Amniotic stem cell (primary cell): ENCODE measurements around the gene ZNF337.
"Not testable (repeated sequence)": the region's sequence is repeated elsewhere in the genome, so short reads cannot be mapped to it uniquely, and the experiment has no call there.

ENCODE experiments used
- DNase-seq: peaks from one replicate; lab custom pipeline; 2025; lab: John Stamatoyannopoulos, UW

ZNF337 gene

DNA sequence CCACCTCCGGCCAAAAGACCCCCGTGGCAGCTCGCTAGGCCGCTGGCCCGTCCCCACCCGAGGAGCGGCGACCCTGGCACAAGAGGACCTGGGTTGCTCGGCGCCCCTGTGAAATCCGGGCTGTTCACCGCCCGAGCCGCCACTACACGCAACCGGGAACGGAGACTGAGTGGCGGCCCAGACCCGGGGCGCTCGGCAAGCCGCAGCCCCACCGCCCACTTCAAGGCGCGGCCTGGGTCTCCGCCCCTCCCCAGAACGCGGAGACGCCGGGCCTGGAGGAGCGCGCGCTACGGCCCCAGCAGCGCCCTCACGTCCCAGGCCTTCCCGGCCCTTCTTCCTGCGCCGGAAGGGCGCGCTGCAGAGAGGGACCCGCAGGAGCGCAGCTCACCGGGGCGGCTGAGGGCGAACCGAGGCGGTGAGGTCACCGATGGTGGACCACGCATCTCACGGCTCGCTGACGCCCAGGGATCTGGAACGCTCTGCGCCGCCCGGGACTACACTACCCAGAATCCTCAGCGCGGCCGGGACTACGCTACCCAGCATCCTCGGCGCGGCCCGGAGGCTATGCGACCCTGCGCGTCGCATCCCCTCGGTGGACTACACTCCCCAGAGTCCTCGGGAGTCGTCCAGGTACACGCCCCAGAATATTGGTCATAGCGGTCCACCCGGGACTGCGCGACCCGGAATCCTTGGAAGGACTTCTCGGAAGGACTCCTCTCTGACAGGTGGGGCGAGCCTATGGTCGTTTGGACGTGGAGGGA is at the start of gene ZNF337:
Gene ZNF337 (minus strand): TSS at position 483 of the 761 bp plus-strand sequence. CDS start 10,436 bp downstream, outside the sequence.
- DNase-seq: peak; percentile 87

DNA sequence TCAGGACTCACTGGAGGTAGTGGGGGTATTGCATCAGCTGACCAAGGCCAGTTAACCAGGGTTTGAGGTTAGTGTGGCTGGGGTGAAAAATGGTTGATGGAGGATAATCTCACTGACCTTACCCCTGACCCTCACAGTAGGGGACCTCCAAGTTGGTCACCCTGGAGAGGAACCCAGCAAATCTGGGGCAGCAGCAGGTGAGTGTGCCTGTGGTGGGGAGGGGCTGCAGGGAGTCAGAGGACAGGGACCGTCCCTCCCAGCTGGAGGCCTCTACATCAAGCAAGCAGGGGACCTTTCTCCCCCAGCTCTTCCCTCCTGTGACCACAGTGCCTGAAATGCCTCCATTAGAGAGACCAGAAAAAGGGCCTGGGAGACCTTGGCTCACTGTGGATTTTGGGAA is 49.1 kb upstream of the ZNF337 start:
- DNase-seq: no peak

DNA sequence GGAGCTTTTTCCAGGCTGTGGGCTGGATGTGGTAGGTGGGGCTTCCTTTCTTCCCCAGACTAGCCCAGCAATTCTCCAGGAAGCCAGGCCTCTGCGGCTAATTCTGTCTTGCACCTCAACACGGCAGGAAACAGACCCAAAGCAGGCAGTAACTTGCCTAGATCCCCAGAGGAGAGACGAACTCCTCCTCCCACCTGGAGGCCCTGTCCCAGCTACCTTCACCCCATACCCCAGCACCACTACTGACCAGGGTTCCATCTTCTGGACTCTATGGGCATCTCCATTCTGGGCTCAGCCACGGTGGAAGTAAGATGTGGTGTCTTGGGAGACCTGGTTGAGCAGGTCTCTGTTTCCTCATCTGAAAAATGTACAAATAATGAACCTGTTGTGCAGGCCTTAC is 48.4 kb upstream of the ZNF337 start:
- no peak for DNase-seq

DNA sequence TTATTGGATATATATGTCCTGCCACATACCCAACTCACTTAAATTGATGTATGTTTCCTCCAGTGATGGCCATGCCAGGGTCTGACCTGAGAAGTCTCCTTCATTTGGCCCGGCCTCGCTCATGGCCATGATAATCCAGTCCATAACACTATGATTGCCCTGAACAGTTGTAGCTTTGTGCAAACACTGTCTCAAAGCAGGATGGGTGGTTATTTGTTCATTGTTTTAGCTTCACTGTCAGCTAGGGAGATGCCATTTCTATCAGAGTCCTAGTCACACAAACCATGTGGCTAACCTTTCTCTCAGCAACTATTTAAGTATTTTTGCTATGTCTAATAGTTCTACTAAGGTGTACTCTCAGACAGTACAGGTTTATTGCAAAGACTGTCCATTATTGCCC is 47.6 kb upstream of the ZNF337 start:
- DNase-seq: no peak

DNA sequence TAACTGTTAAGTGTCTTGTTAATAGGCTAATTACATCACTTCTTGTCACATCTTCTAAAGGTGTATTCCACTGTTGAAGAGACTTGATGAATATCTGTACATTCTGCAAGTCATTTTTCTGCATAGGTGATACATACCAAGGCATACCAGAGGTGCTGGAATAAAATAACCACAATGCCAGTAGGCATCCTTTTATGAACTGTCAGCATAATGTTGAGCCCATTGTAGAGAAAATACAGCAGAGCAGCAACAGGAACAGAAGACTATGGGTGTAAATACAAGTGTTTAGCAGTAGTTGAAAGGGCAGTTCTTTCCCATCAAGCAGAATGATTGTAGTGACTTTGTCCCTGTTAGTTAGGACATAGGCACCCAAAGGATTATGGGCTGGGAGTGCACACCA is 44.4 kb upstream of the ZNF337 start:
- no peak for DNase-seq

DNA sequence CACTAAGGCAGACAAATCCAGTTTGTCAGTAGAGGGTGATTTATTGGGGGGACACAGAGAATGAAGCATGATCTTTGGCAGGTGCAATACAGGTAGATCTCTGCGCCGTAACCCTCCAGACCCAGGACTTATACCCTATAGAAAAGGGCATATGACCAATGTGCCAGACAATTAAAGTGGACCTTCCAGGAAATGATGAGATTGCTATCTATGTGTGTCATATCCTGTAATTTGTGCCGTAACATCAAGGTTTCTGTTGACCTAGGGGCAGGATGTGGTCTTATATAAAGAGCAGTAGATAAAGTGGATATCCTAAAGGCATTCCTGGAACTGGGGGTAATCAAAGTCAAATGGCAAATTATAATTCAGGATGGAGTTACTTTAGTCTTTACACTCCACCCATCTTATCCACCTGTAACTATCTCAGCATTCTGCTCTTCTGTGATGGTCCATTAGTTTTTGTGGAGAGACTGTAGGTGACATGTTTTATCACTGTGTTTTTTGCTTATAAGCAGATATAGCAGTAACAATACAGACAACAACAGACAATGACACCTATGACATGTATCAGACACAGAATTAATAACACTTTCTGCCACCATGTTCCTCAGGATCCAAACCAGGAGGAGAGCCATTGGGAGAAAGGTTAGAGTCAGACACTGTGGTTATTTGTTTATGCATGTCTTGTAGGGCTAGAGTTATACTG is 43.1 kb upstream of the ZNF337 start:
- no peak for DNase-seq

DNA sequence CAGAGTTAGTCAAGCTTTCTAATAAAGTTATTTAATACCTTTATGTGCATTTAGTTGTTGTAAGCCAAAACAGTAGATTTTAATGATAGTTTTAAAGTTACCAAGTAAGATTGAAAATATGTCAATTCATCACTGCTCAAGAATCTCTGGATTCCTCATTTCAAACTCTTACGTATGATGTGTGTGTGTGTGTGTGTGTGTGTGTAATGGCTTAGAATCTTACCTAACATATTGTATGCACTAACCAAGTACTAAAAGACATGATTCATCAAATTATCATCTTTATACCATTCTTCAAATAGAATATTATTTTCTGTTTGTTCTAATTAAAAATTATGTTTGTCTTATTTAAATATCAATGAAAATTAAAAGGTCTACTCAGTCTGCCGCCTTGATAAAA is 41.5 kb upstream of the ZNF337 start:
- DNase-seq: no peak

DNA sequence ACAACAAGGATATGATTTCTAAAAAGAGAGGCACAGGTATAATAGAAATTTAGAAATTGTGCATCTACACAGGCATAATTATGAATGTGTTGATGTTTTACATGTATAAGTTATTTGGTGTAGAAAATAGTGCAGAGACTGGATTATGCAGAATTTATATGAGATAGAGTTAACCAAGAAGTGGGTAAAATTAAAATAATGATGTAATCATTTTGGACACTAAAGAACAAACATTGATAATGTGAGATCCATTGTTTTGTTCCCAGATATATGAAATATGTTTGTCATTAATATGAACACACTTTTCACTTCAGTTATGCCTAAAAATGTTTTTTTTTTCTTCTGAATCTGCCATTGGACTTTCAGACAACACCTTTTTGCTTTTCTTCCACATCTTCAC is 37.2 kb upstream of the ZNF337 start:
- no peak for DNase-seq

DNA sequence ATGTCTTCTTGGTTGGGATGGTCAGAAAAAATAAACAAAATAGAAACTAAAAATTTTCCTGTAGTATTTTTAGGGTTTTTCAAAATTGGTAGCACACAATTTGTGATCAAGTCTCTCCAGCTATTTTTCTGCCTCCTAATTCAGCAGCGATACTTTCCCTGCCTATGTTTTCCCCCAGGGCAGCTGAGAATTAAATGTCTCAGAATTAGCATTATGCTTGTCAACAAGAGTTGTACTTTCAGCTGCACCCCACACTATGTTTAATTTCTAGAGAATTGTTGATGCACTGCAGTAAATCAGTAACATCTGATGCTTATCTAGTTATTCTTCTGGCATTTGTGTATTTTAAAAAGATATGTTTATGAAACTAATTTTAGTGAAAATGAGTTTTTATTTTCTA is 34.2 kb upstream of the ZNF337 start:
- no peak for DNase-seq

DNA sequence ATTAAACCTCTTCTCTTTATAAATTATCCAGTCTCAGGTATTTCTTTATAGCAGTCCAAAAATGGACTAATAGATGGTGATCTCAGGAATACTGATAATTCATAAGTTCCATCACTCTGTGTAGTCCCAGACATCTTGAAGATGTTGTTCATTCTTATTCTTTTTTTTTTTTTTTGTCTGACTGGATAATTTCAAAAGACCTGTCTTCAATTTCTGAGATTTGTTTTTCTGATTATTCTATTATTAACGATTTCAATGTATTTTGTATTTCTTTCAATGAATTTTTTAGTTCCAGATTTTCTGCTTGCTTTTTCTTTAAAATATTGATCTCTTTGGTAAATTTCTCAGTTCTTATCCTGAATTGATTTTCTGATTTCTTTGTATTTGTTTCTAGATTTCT is 29.7 kb upstream of the ZNF337 start:
- no peak for DNase-seq

DNA sequence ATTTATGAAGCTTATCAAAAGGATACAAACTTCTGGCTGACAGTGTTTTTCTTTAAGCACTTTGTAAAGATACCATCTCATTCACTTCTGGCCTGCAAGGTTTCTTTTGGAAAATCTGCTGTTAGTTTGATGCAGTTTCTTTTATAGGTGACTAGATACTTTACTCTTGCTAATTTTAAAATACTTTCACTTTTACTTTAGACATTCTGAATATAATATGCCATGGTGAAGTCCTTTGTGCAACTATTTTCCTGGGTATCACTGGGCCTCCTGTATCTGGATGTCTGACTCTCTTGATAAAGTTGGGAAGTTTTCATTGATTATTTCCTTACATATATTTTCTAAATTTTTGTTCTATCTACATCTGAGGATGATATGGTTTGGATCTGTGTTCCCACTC is 29.0 kb upstream of the ZNF337 start:
- DNase-seq: no peak

DNA sequence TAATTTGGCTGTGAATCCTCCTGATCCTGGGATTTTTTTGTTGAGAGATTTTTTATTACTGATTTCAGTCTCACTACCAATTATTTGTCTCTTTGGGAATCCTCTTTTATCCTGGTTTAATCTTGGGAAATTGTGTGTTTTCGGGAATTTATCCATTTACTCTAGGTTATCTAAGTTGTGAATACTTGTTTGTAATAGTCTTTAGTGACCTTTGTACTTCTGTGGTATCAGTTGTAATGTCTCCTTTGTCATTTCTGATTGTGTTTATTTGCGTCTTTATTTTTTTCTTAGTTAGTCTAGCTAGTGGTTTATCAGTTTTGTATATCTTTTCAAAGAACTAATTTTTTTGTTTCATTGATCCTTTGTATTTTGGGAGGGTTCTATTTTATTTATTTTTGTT is 27.3 kb upstream of the ZNF337 start:
- DNase-seq: no peak

DNA sequence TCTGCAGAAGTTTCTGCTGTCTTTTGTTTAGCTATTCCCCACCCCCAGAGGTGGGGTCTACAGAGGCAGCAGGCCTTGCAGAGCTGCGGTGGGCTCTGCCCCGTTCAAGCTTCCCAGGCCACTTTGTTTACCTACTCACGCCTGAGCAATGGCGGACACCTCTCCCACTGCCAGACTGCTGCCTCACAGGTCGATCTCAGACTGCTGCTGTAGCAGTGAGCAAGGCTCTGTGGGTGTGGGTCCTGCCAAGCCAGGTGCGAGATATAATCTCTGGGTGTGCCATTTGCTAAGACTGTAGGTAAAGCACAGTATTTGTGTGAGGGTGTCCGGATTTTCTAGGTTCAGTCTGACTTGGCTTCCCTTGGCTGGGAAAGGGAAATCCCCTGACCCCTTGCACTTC is 23.6 kb upstream of the ZNF337 start:
- no peak for DNase-seq

DNA sequence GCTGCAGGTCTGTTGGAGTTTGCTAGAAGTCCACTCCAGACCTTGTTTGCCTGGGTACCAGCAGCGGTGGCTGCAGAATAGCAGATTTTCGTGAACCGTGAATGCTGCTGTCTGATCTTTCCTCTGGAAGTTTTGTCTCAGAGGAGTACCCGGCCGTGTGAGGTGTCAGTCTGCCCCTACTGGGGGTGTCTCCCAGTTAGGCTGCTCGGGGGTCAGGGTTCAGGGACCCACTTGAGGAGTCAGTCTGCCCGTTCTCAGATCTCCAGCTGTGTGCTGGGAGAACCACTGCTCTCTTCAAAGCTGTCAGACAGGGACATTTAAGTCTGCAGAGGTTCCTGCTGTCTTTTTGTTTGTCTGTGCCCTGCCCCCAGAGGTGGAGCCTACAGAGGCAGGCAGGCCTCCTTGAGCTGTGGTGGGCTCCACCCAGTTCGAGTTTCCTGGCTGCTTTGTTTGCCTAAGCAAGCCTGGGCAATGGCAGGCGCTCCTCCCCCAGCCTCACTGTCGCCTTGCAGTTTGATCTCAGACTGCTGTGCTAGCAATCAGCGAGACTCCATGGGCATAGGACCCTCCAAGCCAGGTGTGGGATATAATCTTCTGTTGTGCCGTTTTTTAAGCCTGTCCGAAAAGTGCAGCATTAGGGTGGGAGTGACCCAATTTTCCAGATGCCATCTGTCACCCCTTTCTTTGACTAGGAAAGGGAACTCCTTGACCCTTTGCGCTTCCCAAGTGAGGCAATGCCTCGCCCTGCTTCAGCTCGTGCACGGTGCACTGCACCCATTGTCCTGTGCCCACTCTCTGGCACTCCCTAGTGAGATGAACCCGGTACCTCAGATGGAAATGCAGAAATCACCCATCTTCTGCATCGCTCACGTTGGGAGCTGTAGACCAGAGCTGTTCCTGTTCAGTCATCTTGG is 22.5 kb upstream of the ZNF337 start:
- DNase-seq: not testable (repeated sequence)

DNA sequence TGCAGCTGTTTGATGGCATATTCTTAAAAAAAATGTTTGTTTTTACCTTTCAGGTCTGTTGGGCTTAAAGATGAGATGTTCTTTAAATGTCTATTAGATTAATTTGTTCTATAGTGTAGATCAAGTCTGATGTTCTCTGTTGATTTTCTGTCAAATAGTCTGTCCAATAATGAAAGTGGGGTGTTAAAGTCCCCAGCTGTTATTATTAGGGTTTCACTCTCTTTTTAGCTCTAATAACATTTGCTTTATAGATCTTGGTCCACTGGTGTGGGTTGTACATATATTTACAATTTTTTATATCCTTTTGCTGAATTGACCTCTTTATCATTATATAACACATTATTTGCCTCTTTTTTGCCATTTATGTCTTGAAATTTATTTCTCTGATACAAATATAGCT is 11.0 kb upstream of the ZNF337 start:
- DNase-seq: no peak

DNA sequence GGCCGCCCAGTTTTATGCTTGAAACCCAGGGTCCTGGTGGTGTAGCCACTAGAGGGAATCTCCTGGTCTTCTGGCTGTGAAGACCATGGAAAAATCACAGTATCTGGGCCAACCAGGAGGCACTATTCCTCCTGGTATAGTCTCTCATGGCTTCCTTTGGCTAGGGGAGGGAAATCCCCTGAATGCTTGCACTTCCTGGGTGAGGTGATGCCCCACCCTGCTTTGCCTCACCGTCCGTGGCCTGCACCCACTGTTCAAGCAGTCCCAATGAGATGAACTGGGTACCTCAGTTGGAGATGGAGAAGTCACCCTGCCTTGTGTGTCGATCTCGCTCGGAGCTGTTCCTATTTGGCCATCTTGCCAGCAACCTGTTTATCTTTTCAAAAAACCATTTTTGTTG is 10.1 kb upstream of the ZNF337 start:
- no peak for DNase-seq

DNA sequence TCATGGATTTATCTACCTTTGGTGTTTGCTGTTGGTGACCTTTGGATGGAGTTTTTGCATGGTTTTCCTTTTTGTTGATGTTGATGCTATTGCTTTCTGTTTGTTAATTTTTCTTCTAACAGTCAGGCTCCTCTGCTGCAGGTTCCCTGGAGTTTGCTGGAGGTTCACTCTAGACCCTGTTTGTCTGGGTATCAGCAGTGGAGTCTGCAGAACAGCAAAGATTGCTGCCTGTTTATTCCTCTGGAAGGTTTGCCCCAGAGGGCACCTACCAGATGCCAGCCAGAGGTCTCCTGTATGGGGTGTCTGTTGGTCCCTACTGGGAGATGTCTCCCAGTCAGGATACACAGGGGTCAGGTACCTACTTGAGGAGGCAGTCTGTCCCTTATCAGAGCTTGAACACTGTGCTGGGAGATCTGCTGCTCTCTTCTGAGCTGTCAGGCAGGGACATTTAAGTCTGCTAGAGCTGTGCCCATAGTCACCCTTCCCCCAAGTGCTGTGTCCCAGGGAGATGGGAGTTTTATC is 9.2 kb upstream of the ZNF337 start:
- no peak for DNase-seq

DNA sequence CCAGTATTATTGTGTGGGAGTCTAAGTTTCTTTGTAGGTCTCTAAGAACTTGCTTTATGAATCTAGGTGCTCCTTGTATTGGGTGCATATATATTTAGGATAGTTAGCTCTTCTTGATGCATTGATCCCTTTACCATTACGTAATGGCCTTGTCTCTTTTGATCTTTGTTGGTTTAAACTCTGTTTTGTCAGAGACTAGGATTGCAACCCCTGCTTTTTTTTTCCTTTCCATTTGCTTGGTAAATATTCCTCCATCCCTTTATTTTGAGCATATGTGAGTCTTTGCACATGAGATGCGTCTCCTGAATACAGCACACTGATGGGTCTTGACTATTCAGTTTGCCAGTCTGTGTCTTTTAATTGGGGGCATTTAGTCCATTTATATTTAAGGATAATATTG is 7.7 kb upstream of the ZNF337 start:
- not testable (repeated sequence) for DNase-seq

DNA sequence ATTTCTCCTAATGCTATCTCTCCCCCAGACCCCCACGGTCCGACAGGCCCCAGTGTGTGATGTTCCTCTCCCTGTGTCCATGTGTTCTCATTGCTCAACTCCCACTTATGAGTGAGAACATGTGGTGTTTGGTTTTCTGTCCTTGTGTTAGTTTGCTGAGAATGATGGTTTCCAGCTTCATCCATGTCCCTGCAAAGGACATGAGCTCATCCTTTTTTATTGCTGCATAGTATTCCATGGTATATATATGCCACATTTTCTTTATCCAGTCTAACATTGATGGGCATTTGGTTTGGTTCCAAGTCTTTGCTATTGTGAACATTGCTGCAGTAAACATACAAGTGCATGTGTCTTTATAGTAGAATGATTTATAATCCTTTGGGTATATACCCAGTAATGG is 4.2 kb upstream of the ZNF337 start:
- DNase-seq: not testable (repeated sequence)

DNA sequence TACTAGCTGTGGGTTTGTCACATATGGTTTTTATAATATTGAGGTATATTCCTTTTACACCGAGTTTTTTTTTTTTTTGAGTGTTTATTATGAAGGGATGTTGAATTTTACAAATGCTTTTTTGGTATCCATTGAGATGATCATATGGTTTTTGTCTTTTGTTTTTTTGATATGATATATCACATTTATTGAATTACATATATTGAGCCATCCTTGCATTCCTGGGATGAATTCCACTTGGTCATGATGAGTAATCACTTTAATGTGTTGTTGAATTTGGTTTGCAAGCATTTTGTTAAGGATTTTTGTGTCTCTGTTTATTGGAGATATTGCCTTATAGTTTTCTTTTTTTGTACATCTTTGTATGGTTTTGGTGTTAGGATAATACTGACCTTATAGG is 3.3 kb upstream of the ZNF337 start:
- DNase-seq: no peak

DNA sequence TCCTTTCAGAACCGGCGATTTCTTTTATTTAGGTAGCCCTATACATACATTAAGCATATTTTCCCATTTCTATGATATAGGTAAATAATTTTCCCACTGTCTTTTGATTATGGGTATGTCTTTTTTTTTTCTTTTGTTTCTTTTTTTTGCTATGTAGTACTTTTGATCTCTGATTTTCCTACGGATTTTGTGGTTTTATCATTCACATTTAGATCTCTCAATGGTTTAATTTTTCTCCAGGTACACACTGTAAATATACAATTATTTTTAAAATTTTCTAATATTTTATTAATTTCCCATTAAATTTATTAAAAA is 436 bp upstream of the ZNF337 start:
- no peak for DNase-seq

DNA sequence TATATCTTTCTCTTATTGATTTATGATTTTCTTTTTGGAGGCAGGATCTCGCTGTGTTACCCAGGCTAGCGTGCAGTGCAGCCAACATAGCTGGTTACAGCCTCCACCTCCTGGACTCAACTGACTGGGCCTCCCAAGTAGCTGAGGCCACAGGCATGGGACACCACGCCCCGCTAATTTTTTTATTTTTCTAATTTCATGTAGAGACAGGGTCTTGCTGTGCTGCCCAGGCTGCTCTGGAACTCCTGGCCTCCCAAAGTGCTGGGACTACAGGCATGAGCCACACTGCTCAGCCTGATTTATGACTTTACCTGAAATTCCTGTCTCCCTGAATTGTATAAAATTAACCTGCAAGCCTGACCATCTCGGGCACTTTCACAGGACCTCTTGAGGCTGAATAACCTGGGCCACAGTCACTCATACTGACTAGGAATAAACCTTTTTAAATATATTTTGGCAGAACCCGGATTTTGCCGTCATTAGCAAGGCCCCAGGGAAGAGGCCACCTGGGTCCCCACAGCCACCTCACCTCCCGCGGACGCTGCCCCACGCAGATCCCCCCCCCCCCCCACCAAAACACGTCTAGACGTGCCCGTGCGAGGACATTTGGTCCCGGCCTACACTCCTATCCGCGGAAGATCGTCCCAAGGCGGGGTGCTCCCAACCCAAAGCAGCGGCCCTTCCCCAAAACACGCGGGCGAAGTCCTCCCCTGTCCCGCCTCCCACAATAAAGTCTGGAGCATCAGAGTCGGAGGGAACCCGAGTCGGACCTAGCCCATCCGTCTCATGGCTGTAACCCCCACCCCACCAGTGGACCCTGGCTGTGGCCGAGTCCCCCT is 902 bp downstream of the ZNF337 start:
- no peak for DNase-seq
